ENCODE data around the gene ABCC8.

The ABCC8 gene

DNA sequence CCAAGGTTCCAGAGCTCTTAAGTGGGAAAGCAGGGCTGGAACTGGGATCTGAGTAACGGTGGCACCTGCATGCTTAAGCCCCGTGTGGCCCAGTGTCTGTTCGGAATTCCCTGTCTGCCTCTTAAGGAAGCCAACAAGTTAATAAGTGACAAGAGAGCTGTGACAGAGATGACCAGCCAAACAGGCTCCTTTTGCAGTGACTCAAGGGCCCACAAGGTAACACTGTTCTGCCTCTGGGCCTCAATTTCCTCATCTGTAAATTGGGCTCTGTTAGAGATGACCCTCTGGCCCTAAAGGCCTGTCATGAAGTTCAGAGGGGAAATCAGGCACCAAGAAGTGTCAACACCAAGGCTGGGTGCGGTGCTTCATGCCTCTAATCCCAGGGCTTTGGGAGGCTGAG lies 48.9 kb upstream of the ABCC8 start:
- no peak for ATAC-seq
- no peak for TF ChIP-seq BACH2 (CRISPR knock-in tag; IDR thresholded peaks at IDR 0.05; ENCODE audit: borderline replicate concordance)
- TF ChIP-seq, protein P1, sequence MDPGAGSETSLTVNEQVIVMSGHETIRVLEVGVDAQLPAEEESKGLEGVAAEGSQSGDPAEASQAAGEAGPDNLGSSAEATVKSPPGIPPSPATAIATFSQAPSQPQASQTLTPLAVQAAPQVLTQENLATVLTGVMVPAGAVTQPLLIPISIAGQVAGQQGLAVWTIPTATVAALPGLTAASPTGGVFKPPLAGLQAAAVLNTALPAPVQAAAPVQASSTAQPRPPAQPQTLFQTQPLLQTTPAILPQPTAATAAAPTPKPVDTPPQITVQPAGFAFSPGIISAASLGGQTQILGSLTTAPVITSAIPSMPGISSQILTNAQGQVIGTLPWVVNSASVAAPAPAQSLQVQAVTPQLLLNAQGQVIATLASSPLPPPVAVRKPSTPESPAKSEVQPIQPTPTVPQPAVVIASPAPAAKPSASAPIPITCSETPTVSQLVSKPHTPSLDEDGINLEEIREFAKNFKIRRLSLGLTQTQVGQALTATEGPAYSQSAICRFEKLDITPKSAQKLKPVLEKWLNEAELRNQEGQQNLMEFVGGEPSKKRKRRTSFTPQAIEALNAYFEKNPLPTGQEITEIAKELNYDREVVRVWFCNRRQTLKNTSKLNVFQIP (CRISPR knock-in tag; IDR thresholded peaks at IDR 0.05; ENCODE audit: borderline replicate concordance, low read depth): no peak
- TF ChIP-seq ARNTL (CRISPR knock-in tag; IDR thresholded peaks at IDR 0.05; ENCODE audit: borderline replicate concordance, low read depth): no peak
- TF ChIP-seq OSR1 (CRISPR knock-in tag; IDR thresholded peaks at IDR 0.05): no peak
- TF ChIP-seq ISL1 (CRISPR knock-in tag; IDR thresholded peaks at IDR 0.05): no peak
- no peak for TF ChIP-seq GLIS3 (CRISPR knock-in tag; IDR thresholded peaks at IDR 0.05)
- no peak for TF ChIP-seq CSDC2 (CRISPR knock-in tag; IDR thresholded peaks at IDR 0.05)
- no peak for TF ChIP-seq RARB (CRISPR knock-in tag; IDR thresholded peaks at IDR 0.05)

- TF ChIP-seq OSR1 (CRISPR knock-in tag; IDR thresholded peaks at IDR 0.05): no peak
- no peak for TF ChIP-seq BACH2 (CRISPR knock-in tag; IDR thresholded peaks at IDR 0.05; ENCODE audit: borderline replicate concordance)
- TF ChIP-seq ISL1 (CRISPR knock-in tag; IDR thresholded peaks at IDR 0.05): no peak
- TF ChIP-seq, protein P2, sequence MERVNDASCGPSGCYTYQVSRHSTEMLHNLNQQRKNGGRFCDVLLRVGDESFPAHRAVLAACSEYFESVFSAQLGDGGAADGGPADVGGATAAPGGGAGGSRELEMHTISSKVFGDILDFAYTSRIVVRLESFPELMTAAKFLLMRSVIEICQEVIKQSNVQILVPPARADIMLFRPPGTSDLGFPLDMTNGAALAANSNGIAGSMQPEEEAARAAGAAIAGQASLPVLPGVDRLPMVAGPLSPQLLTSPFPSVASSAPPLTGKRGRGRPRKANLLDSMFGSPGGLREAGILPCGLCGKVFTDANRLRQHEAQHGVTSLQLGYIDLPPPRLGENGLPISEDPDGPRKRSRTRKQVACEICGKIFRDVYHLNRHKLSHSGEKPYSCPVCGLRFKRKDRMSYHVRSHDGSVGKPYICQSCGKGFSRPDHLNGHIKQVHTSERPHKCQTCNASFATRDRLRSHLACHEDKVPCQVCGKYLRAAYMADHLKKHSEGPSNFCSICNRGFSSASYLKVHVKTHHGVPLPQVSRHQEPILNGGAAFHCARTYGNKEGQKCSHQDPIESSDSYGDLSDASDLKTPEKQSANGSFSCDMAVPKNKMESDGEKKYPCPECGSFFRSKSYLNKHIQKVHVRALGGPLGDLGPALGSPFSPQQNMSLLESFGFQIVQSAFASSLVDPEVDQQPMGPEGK (CRISPR knock-in tag; IDR thresholded peaks at IDR 0.05; ENCODE audit: borderline replicate concordance): no peak
- TF ChIP-seq ZNF565 (CRISPR knock-in tag; conservative IDR thresholded peaks at IDR 0.05; ENCODE audit: low read depth): no peak
- no peak for ATAC-seq
Measured at GRCh38 chr11:17524221-17524620, 47.6 kb upstream of the ABCC8 start.

DNA sequence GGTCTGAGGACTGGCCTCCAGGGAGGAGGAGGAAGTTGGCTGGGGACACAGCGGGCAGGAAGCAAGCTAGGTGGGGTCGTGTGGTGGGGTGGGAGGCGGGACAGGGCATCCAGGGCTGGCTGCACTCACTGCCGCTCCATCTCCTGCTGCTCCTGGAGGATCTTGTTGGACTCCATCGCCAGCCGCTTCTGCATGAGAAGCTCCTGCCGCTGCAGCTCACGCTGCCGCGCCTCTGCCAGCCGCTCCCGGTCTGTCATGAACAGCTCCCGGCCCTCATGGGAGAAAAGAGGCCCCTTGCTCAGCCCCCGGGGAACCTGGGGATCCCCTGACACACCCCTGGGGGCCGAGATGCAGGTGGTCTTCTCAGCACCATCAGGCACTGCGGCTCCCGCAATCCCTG lies 46.0 kb upstream of the ABCC8 start:
- ATAC-seq: no peak
- no peak for TF ChIP-seq TCF4 (CRISPR knock-in tag; IDR thresholded peaks at IDR 0.05; ENCODE audit: borderline replicate concordance)
- TF ChIP-seq, protein P1 (CRISPR knock-in tag; IDR thresholded peaks at IDR 0.05; ENCODE audit: borderline replicate concordance, low read depth): no peak
- no peak for TF ChIP-seq ZNF565 (CRISPR knock-in tag; conservative IDR thresholded peaks at IDR 0.05; ENCODE audit: low read depth)
- TF ChIP-seq TSHZ2 (CRISPR knock-in tag; IDR thresholded peaks at IDR 0.05): no peak
- TF ChIP-seq, protein P2 (CRISPR knock-in tag; IDR thresholded peaks at IDR 0.05; ENCODE audit: borderline replicate concordance): no peak
- TF ChIP-seq ZNF70 (CRISPR knock-in tag; IDR thresholded peaks at IDR 0.05): no peak
- TF ChIP-seq ZNF8 (CRISPR knock-in tag; IDR thresholded peaks at IDR 0.05): no peak
- TF ChIP-seq TOX (CRISPR knock-in tag; IDR thresholded peaks at IDR 0.05; ENCODE audit: borderline replicate concordance): no peak
- TF ChIP-seq ESRRG (CRISPR knock-in tag; IDR thresholded peaks at IDR 0.05): no peak
- TF ChIP-seq PPARA (CRISPR knock-in tag; IDR thresholded peaks at IDR 0.05; ENCODE audit: borderline replicate concordance): no peak
- TF ChIP-seq GLIS3 (CRISPR knock-in tag; IDR thresholded peaks at IDR 0.05): no peak
- TF ChIP-seq ZC3H10 (CRISPR knock-in tag; IDR thresholded peaks at IDR 0.05): no peak
- no peak for TF ChIP-seq CREB5 (CRISPR knock-in tag; IDR thresholded peaks at IDR 0.05; ENCODE audit: low read depth)
- TF ChIP-seq ZFP30 (CRISPR knock-in tag; IDR thresholded peaks at IDR 0.05): no peak
- no peak for TF ChIP-seq ARNTL (CRISPR knock-in tag; IDR thresholded peaks at IDR 0.05; ENCODE audit: borderline replicate concordance, low read depth)
- no peak for TF ChIP-seq ISL1 (CRISPR knock-in tag; IDR thresholded peaks at IDR 0.05)
- no peak for TF ChIP-seq CSDC2 (CRISPR knock-in tag; IDR thresholded peaks at IDR 0.05)
- TF ChIP-seq, protein P3, sequence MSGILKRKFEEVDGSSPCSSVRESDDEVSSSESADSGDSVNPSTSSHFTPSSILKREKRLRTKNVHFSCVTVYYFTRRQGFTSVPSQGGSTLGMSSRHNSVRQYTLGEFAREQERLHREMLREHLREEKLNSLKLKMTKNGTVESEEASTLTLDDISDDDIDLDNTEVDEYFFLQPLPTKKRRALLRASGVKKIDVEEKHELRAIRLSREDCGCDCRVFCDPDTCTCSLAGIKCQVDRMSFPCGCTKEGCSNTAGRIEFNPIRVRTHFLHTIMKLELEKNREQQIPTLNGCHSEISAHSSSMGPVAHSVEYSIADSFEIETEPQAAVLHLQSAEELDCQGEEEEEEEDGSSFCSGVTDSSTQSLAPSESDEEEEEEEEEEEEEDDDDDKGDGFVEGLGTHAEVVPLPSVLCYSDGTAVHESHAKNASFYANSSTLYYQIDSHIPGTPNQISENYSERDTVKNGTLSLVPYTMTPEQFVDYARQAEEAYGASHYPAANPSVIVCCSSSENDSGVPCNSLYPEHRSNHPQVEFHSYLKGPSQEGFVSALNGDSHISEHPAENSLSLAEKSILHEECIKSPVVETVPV (CRISPR knock-in tag; IDR thresholded peaks at IDR 0.05): no peak
- TF ChIP-seq BACH2 (CRISPR knock-in tag; IDR thresholded peaks at IDR 0.05; ENCODE audit: borderline replicate concordance): no peak
- no peak for TF ChIP-seq ZFP3 (CRISPR knock-in tag; IDR thresholded peaks at IDR 0.05)

Data from SK-N-SH treated with all-trans-retinoic acid at 6 μM for 48 hours (cell line).